Hepatocyte (in vitro differentiated cells): ENCODE results near the gene NR2C2. TPM values are rescaled to one million over a fixed set of nuclear protein-coding genes. Genes with fewer than 3 reads are reported as not detected.

Source experiments
- DNase-seq: peaks from one replicate; pipeline ENCODE4 v3.0.0-alpha.2; 2016; ENCODE audit warnings: low spot score
- H2AFZ ChIP-seq: fragments of 200-600 bp; sonication (generic); 2 replicates; pipeline ENCODE4 v1.6.0; 2016; ENCODE audit warnings: antibody characterized with exemption, mild to moderate bottlenecking
- H3K27ac ChIP-seq: fragments of 200-600 bp; sonication (generic); 2 replicates; pipeline ENCODE4 v1.5.1; 2016; ENCODE audit warnings: mild to moderate bottlenecking
- H3K27me3 ChIP-seq: fragments of 200-600 bp; sonication (generic); 2 replicates; pipeline ENCODE4 v1.6.1; 2016
- H3K36me3 ChIP-seq: fragments of 200-600 bp; sonication (generic); replicated peaks from 2 replicates; pipeline ENCODE4 v1.5.1; 2016; ENCODE audit warnings: low read depth; ENCODE audit not compliant: insufficient read depth
- H3K4me1 ChIP-seq: fragments of 200-600 bp; sonication (generic); 2 replicates; pipeline ENCODE4 v1.5.1; 2016; ENCODE audit warnings: mild to moderate bottlenecking, moderate library complexity; ENCODE audit not compliant: insufficient read depth
- H3K4me2 ChIP-seq: fragments of 200-600 bp; sonication (generic); 2 replicates; pipeline ENCODE4 v1.6.0; 2016
- H3K4me3 ChIP-seq: fragments of 200-600 bp; sonication (generic); 2 replicates; pipeline ENCODE4 v1.5.1; 2016; ENCODE audit warnings: mild to moderate bottlenecking
- H3K79me2 ChIP-seq: fragments of 200-600 bp; sonication (generic); 2 replicates; pipeline ENCODE4 v1.6.0; 2017; ENCODE audit warnings: mild to moderate bottlenecking
- H3K9me2 ChIP-seq: fragments of 200-600 bp; sonication (generic); replicated peaks from 2 replicates; pipeline ENCODE4 v1.6.0; 2017; ENCODE audit warnings: mild to moderate bottlenecking; ENCODE audit not compliant: insufficient read depth
- H3K9me3 ChIP-seq: fragments of 200-600 bp; sonication (generic); 2 replicates; pipeline ENCODE4 v1.5.1; 2016; ENCODE audit warnings: low read depth, mild to moderate bottlenecking
- H4K20me1 ChIP-seq: fragments of 200-600 bp; sonication (generic); 2 replicates; pipeline ENCODE4 v1.6.0; 2016; ENCODE audit warnings: mild to moderate bottlenecking; ENCODE audit not compliant: insufficient read depth, poor library complexity, severe bottlenecking
- EZH2 ChIP-seq: fragments of 200-600 bp; sonication (generic); IDR thresholded peaks from 2 replicates; pipeline ENCODE4 v1.6.1; 2016; ENCODE audit warnings: antibody characterized with exemption, mild to moderate bottlenecking, borderline replicate concordance
- EZH2phosphoT487 ChIP-seq: fragments of 200-600 bp; sonication (generic); IDR thresholded peaks from one replicate; pipeline ENCODE4 v1.6.1; 2018; ENCODE audit warnings: antibody characterized with exemption, mild to moderate bottlenecking, low read depth, moderate library complexity; ENCODE audit not compliant: unreplicated experiment, severe bottlenecking
- WGBS: methylation state at CpG from one replicate; pipeline ENCODE4 v1.1.6; 2016; ENCODE audit warnings: low lambda C conversion rate; ENCODE audit errors: missing lambda C conversion rate; 5-methylcytosine and 5-hydroxymethylcytosine counted together
- polyA plus RNA-seq: library from polyadenylated mRNA; unstranded; fragments of >200 nt; fragmentation: Nextera tagmentation; extraction: Ambion mirVana; gene quantifications from 2 replicates; pipeline ENCODE4 v1.2.1, GENCODE V29; 2016
- total RNA-seq: library from RNA; depleted of rRNA; stranded (reverse); fragments of >200 nt; gene quantifications from 2 replicates; pipeline ENCODE4 v1.2.3, GENCODE V29; 2014
- TF ChIP-seq, protein P1 (sequence below): fragments of 200-600 bp; sonication (generic); IDR thresholded peaks from 2 replicates; pipeline ENCODE4 v1.5.1; 2016; ENCODE audit warnings: antibody characterized with exemption, mild to moderate bottlenecking; ENCODE audit not compliant: poor library complexity

NR2C2 gene
- total and polyA plus RNA-seq, 2 experiments from 2014 or later, result 14.7 to 29.6 TPM

DNA sequence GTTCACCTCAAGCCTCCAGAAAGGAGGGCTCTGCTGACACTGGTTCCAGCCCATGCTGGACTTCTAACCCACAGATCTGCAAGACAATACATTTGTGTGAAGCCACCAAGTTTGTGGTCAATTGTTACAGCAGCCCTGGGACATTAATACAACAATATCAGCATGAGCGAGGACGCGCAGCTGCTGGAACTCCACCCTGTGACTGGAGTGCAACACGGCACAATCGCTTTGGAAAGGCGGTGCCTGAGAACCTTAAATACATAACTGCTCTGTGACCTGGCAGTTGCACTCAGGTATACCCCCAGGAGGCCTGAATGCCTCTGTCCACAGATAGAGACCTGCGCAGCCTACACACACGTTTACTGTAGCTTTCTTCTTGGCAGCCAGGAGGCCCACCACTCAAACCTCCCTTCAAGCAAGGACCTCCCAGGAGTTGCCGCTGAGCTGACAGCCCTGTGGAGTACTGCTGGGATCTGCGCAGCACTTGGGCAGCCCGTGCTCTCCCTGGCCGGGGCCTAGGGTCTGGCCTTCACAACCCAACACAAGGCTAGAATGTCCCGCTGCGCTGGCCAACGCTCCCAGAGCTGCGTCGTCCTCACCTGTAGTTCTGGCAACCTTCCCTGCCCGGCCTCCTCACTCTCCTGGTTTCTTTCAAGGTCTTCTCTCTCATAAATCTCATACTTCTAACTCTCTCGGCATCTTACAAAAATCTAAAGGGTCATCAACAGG lies 109.5 kb downstream of the NR2C2 start:
- no peak for DNase-seq
- H3K4me3 ChIP-seq, result no peak overlapping the region
- H3K27ac ChIP-seq, result no peak overlapping the region
- H3K9me3 ChIP-seq, result no peaks in the 10 kb centered on the region
- H3K79me2 ChIP-seq, result peaks cover 69% of the 10 kb centered on the region
- H3K36me3 ChIP-seq, result no peaks in the 10 kb centered on the region
- H3K27me3 ChIP-seq, result no peaks in the 10 kb centered on the region
- no peak overlapping the region for H3K4me2 ChIP-seq
- no peak for TF ChIP-seq EZH2
- H3K4me1 ChIP-seq, result no peaks in the 10 kb centered on the region
- H2AFZ ChIP-seq, result no peak overlapping the region
- H3K9me2 ChIP-seq, result no peaks in the 10 kb centered on the region
- no peaks in the 10 kb centered on the region for H4K20me1 ChIP-seq
- WGBS, result 95% methylated on average over 19 of the region's 19 CpGs

DNA sequence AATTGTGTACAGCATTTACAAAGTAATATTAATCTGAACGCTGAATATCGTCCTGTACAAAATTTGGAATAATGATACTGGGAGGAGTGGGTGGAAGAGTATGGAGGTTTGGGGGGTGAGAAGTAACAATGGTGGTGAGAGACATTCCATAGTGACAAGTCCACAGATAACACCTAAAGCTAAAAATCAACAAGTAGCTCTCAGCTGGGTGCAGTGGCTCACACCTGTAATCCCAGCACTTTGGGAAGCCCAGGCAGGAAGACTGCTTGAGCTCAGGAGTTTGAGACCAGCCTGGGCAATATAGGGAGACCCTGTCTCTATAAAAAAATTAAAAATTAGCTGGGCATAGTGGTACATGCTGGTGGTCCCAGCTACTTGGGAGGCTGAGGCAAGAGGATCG lies 112.6 kb downstream of the NR2C2 start:
- H3K4me1 ChIP-seq, result peaks cover 12% of the 10 kb centered on the region
- TF ChIP-seq EZH2 (no peak), EZH2phosphoT487 (no peak)
- TF ChIP-seq, protein P1, sequence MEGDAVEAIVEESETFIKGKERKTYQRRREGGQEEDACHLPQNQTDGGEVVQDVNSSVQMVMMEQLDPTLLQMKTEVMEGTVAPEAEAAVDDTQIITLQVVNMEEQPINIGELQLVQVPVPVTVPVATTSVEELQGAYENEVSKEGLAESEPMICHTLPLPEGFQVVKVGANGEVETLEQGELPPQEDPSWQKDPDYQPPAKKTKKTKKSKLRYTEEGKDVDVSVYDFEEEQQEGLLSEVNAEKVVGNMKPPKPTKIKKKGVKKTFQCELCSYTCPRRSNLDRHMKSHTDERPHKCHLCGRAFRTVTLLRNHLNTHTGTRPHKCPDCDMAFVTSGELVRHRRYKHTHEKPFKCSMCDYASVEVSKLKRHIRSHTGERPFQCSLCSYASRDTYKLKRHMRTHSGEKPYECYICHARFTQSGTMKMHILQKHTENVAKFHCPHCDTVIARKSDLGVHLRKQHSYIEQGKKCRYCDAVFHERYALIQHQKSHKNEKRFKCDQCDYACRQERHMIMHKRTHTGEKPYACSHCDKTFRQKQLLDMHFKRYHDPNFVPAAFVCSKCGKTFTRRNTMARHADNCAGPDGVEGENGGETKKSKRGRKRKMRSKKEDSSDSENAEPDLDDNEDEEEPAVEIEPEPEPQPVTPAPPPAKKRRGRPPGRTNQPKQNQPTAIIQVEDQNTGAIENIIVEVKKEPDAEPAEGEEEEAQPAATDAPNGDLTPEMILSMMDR, result no peak
- H3K79me2 ChIP-seq, result peaks cover 69% of the 10 kb centered on the region
- no peak for DNase-seq
- H3K4me3 ChIP-seq, result no peak overlapping the region
- no peaks in the 10 kb centered on the region for H3K27me3 ChIP-seq
- H3K27ac ChIP-seq, result no peak overlapping the region
- no peak overlapping the region for H2AFZ ChIP-seq
- no peak overlapping the region for H3K4me2 ChIP-seq
- no peaks in the 10 kb centered on the region for H3K36me3 ChIP-seq
- 98% methylated on average over 3 of the region's 3 CpGs for WGBS
- no peaks in the 10 kb centered on the region for H4K20me1 ChIP-seq
- H3K9me3 ChIP-seq, result no peaks in the 10 kb centered on the region
- no peaks in the 10 kb centered on the region for H3K9me2 ChIP-seq

DNA sequence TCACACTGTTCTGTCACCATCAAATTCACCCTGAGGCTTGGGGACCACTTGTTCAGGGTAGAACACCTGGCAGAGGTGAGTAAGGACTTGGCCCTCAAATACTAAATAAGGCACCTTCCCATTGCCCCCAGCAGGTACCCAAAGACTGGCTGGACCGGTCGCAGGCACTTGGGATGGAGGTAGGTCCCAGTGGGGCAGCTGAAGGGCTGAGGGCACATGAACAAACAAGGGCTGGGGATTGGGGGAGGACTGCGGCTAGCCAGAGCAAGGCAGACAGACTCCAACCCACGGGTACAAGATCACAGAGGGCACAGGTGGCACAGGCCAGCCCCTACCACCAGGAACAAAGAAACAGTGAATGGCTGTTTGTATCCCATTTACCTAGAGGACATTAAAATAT lies 115.9 kb downstream of the NR2C2 start:
- Histone ChIP-seq H3K9me2 (no peaks in the 10 kb centered on the region), H3K4me3 (no peak overlapping the region), H3K9me3 (no peaks in the 10 kb centered on the region), H3K4me1 (peaks cover 12% of the 10 kb centered on the region), H3K27ac (peak overlapping the region; percentile 22), H3K4me2 (peak overlapping the region; percentile 100), H3K79me2 (peaks cover 46% of the 10 kb centered on the region), H3K36me3 (no peaks in the 10 kb centered on the region), H2AFZ (no peak overlapping the region), H4K20me1 (no peaks in the 10 kb centered on the region), H3K27me3 (no peaks in the 10 kb centered on the region)
- 80% methylated on average over 4 of the region's 4 CpGs for WGBS
- no peak for DNase-seq
- TF ChIP-seq, protein P1, result no peak
- TF ChIP-seq EZH2 (no peak), EZH2phosphoT487 (no peak)

DNA sequence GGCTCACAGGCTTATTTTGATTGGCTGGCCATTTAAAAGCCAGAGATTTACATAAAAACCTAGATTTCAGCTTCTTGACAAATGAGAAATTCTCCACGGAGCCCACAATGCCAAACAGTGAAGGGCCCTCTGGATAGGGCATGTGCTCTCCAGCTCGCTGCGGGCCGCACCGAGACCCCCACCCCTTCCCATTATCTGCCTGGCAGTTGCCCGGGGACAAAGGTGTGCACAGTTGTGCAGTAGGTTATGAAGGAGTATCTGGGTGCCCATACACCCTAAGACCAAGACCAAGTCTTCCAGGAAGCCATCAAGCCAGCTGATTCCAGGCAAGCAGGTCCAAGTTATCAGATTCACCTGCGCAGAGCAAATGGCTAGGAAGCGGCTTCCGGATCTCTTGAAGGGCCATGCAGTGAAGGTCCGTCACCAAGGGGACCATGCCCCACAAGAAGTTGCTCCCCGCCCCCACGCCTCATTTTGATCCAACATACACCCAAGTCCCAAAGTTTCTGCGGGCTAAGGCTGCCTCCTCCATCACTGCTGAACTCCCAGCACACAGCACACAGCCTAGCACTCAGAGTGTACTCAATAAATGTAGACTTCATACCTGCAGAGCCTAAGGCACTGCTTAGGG lies 116.4 kb downstream of the NR2C2 start:
- H2AFZ ChIP-seq, result peak overlapping the region; percentile 87
- H3K79me2 ChIP-seq, result peaks cover 41% of the 10 kb centered on the region
- H3K9me3 ChIP-seq, result no peaks in the 10 kb centered on the region
- H3K36me3 ChIP-seq, result no peaks in the 10 kb centered on the region
- no peak for DNase-seq
- H3K4me3 ChIP-seq, result peak overlapping the region; percentile 82
- peaks cover 12% of the 10 kb centered on the region for H3K4me1 ChIP-seq
- peak overlapping the region; percentile 22 for H3K27ac ChIP-seq
- H3K4me2 ChIP-seq, result peak overlapping the region; percentile 100
- TF ChIP-seq, protein P1, result no peak
- TF ChIP-seq EZH2, result no peak
- no peak for TF ChIP-seq EZH2phosphoT487
- no peaks in the 10 kb centered on the region for H3K9me2 ChIP-seq
- H4K20me1 ChIP-seq, result no peaks in the 10 kb centered on the region
- no peaks in the 10 kb centered on the region for H3K27me3 ChIP-seq
- WGBS, result 83% methylated on average over 12 of the region's 13 CpGs
